ENCODE results near the gene NCL. TPM values are rescaled to one million over a fixed set of nuclear protein-coding genes. Genes with fewer than 3 reads are reported as not detected.
"Not testable (repeated sequence)": the region's sequence is repeated elsewhere in the genome, so short reads cannot be mapped to it uniquely, and the experiment has no call there.

The NCL gene
- total RNA-seq, 1 donor from 2014 or later: 1,513 TPM

GRCh38 chr2:231461516-231461971 is 2.7 kb downstream of the NCL start:
- H3K36me3 Mint-ChIP-seq (ENCODE audit: low read depth): peaks cover 74% of the 10 kb centered on the region
- intact Hi-C loops (cut with micrococcal nuclease): loop anchor here (5.0 to 10.0 kb wide), 2 partner anchors 323 to 404 kb away; partner anchors contain the start of genes COPS7B, PDE6D and PSMD1
- DNase-seq: no peak
- peak overlapping the region; percentile 100 for H3K27ac Mint-ChIP-seq
- H3K4me3 Mint-ChIP-seq: peak overlapping the region; percentile 93
- no peaks in the 10 kb centered on the region for H3K27me3 Mint-ChIP-seq
- H3K9me3 Mint-ChIP-seq: no peaks in the 10 kb centered on the region
- peaks cover 44% of the 10 kb centered on the region for H3K4me1 Mint-ChIP-seq

DNA sequence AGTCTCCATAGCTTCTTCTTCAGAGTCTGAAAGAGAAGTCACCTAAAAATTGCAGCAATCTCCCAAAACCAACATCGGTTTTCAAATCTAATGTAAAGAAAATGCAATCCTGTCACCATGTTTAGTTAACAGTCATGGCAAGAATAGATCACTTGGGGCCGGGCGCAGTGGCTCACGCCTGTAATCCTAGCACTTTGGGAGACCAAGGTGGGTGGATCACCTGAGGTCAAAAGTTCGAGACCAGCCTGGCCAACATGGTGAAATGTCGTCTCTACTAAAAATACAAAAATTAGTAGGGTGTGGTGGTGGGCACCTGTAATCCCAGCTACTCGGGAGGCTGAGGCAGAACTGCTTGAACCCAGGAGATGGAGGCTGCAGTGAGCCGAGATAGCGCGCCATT is 3.4 kb downstream of the NCL start:
- not testable (repeated sequence) for DNase-seq, H3K9me3 Mint-ChIP-seq, H3K27me3 Mint-ChIP-seq
- Mint-ChIP-seq H3K4me1 (peaks cover 45% of the 10 kb centered on the region), H3K36me3 (ENCODE audit: low read depth) (peaks cover 81% of the 10 kb centered on the region), H3K4me3 (peak overlapping the region; percentile 59), H3K27ac (peak overlapping the region; percentile 60)
- intact Hi-C loops (cut with micrococcal nuclease): loop anchor here (5.0 to 10.0 kb wide), 2 partner anchors 324 to 404 kb away; partner anchors contain the start of genes COPS7B, PDE6D and PSMD1

GRCh38 chr2:231460073-231460835 is 4.0 kb downstream of the NCL start:
- intact Hi-C loops (cut with micrococcal nuclease): loop anchor here (5.0 to 10.0 kb wide), 2 partner anchors 325 to 403 kb away; partner anchors contain the start of genes COPS7B, PDE6D and PSMD1
- DNase-seq: no peak
- Mint-ChIP-seq H3K4me3 (peak overlapping the region; percentile 59), H3K27me3 (no peaks in the 10 kb centered on the region), H3K9me3 (no peaks in the 10 kb centered on the region), H3K36me3 (ENCODE audit: low read depth) (peaks cover 87% of the 10 kb centered on the region), H3K27ac (peak overlapping the region; percentile 60), H3K4me1 (peaks cover 47% of the 10 kb centered on the region)

DNA sequence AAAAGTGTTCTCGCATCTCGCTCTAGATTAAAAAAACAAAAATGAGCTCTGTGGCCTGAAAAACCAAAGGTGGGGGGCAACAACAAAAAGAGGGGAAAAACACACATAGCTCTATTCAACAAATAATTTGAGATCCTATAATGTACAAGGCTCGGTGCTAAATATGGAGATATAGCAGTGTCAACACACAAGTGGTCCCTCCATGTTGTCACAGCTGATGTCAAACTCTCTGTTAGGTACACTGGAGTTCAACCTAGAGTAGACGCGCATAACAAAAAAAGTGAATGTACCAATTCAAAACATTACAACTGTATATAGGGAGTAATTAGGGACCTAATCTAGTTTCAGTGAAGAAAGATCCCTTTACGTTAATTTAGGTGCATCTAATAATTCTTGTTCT is 5.9 kb downstream of the NCL start:
- DNase-seq: no peak
- Mint-ChIP-seq H3K36me3 (ENCODE audit: low read depth) (peaks cover 97% of the 10 kb centered on the region), H3K27me3 (no peaks in the 10 kb centered on the region), H3K9me3 (no peaks in the 10 kb centered on the region), H3K4me3 (peak overlapping the region; percentile 39), H3K4me1 (peaks cover 50% of the 10 kb centered on the region), H3K27ac (no peak overlapping the region)
- intact Hi-C loops (cut with micrococcal nuclease): no loop called here

GRCh38 chr2:231457101-231457500 is 7.2 kb downstream of the NCL start:
- H3K27me3 Mint-ChIP-seq: no peaks in the 10 kb centered on the region
- no peak overlapping the region for H3K4me3 Mint-ChIP-seq
- DNase-seq: no peak
- peaks cover 45% of the 10 kb centered on the region for H3K4me1 Mint-ChIP-seq
- peaks cover 95% of the 10 kb centered on the region for H3K36me3 Mint-ChIP-seq (ENCODE audit: low read depth)
- no peaks in the 10 kb centered on the region for H3K9me3 Mint-ChIP-seq
- intact Hi-C loops (cut with micrococcal nuclease): no loop called here
- no peak overlapping the region for H3K27ac Mint-ChIP-seq

DNA sequence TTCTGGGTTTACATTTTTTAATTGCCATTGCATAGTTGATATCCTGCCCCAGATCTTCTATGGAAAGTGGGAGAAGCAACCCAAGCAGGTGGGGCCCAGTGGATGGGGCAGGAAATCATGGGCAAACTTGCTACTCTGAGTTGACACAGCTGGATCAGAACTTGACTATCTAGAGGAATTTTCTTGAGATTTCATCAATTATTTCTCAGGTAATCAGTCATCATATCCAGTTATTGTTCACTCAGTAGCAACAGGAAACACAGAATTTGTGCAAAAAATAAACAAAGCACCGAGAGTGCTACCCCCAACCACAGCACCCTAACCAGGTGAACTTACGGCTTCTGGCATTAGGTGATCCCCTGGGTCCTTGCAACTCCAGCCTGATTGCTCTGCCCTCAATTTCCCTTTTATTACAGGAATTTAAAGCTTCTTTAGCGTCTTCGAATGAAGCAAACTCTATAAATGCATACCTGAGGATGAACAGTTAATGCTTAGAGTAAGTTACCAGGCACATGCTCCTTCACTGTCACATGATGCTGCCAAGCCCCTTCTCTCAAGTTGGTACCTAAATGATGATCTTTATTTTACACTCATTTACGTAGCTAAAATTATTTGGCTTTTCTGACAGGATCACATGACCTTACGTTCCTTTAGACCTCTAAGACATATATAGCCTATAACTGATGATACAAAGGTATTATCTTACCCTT is 7.8 kb downstream of the NCL start:
- Mint-ChIP-seq H3K36me3 (ENCODE audit: low read depth) (peaks cover 94% of the 10 kb centered on the region), H3K4me1 (peaks cover 38% of the 10 kb centered on the region)
- DNase-seq: no peak

GRCh38 chr2:231455890-231456289 is 8.4 kb downstream of the NCL start:
- Mint-ChIP-seq H3K4me3 (no peak overlapping the region), H3K27me3 (no peaks in the 10 kb centered on the region), H3K4me1 (peaks cover 36% of the 10 kb centered on the region), H3K27ac (peak overlapping the region; percentile 39), H3K9me3 (no peaks in the 10 kb centered on the region), H3K36me3 (ENCODE audit: low read depth) (peaks cover 92% of the 10 kb centered on the region)
- intact Hi-C loops (cut with micrococcal nuclease): no loop called here
- DNase-seq: no peak

More for the DNA sequence above, 7.8 kb downstream of the NCL start:
- no peaks in the 10 kb centered on the region for H3K27me3 Mint-ChIP-seq
- no peak overlapping the region for H3K27ac Mint-ChIP-seq
- H3K4me3 Mint-ChIP-seq: no peak overlapping the region
- no peaks in the 10 kb centered on the region for H3K9me3 Mint-ChIP-seq
- intact Hi-C loops (cut with micrococcal nuclease): no loop called here

- Mint-ChIP-seq H3K4me1 (peaks cover 29% of the 10 kb centered on the region), H3K27me3 (no peaks in the 10 kb centered on the region), H3K36me3 (ENCODE audit: low read depth) (peaks cover 85% of the 10 kb centered on the region), H3K9me3 (no peaks in the 10 kb centered on the region), H3K4me3 (no peak overlapping the region), H3K27ac (peak overlapping the region; percentile 39)
- intact Hi-C loops (cut with micrococcal nuclease): no loop called here
- DNase-seq: no peak
Observed at GRCh38 chr2:231455222-231455621, 9.1 kb downstream of the NCL start.

DNA sequence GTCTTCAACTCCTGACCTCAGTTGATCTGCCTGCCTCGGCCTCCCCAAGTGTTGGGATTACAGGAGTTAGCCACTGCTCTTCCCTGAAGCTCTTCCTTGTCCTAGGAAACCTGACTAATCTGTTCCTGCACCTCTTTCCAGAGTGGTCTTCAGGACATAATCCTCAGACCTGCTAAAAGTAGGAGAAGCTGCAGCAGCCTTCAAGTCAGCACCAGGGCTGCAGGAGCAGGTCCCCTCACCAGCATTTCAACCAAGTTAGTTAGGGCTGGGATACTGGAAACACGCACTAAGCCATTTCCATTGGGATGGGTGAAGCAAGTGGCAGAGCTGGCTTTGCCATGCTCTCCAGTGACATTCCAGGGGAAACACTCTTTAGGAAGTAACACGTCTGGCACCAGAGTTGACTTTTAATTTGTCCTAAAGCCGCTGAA is 9.9 kb downstream of the NCL start:
- intact Hi-C loops (cut with micrococcal nuclease): no loop called here

DNA sequence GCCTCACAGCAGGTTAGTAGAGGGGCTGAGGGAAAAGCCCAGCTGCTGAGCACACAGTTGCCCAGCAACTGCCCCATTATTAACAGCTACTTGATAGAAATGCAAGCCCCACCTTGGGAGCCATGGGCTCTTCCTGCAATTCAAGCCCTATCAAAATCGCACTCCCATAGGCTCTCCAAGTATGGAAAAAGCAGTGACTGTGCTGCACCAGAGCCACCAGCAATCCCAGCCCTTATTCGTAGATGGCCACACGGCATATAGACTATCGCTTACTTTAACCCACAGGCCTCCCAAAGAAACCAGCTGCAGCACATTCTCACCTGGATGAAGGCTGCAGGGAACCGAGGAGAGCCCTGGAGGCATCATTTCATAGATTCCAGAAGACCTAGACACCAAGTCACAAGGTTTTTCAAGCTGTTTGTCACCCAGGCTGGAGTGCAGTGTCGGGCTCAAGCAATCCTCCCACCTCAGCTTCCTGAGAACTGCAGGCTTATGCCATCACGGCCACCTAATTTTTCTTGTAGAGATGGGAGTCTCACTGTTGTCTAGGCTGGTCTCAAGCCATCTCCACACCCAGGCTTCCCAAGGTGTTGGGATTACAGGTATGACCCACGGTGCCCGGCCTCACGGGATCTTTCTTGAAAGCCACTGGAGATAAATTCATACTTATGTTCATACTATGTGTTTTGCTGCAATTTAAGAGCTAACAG is 11.3 kb downstream of the NCL start:
- intact Hi-C loops (cut with micrococcal nuclease): loop anchor here (1.0 to 2.0 kb wide), 3 partner anchors 10 to 348 kb away; no protein-coding TSS in a partner anchor
- no peaks in the 10 kb centered on the region for H3K9me3 Mint-ChIP-seq
- H3K27me3 Mint-ChIP-seq: no peaks in the 10 kb centered on the region
- H3K36me3 Mint-ChIP-seq (ENCODE audit: low read depth): peaks cover 63% of the 10 kb centered on the region
- no peak for DNase-seq
- H3K4me3 Mint-ChIP-seq: no peak overlapping the region
- H3K4me1 Mint-ChIP-seq: peaks cover 17% of the 10 kb centered on the region
- H3K27ac Mint-ChIP-seq: peak overlapping the region; percentile 60

More for the DNA sequence above, 9.9 kb downstream of the NCL start:
- no peaks in the 10 kb centered on the region for H3K27me3 Mint-ChIP-seq
- H3K9me3 Mint-ChIP-seq: no peaks in the 10 kb centered on the region
- H3K27ac Mint-ChIP-seq: peak overlapping the region; percentile 67
- H3K4me1 Mint-ChIP-seq: peaks cover 26% of the 10 kb centered on the region
- no peak for DNase-seq
- H3K36me3 Mint-ChIP-seq (ENCODE audit: low read depth): peaks cover 77% of the 10 kb centered on the region
- no peak overlapping the region for H3K4me3 Mint-ChIP-seq

GRCh38 chr2:231450548-231450989 is 13.7 kb downstream of the NCL start:
- Mint-ChIP-seq H3K27me3 (no peaks in the 10 kb centered on the region), H3K9me3 (no peaks in the 10 kb centered on the region), H3K36me3 (ENCODE audit: low read depth) (peaks cover 40% of the 10 kb centered on the region), H3K4me3 (no peak overlapping the region), H3K4me1 (peaks cover 12% of the 10 kb centered on the region), H3K27ac (no peak overlapping the region)
- intact Hi-C loops (cut with micrococcal nuclease): no loop called here
- DNase-seq: no peak

GRCh38 chr2:231449503-231450054 is 14.7 kb downstream of the NCL start:
- H3K36me3 Mint-ChIP-seq (ENCODE audit: low read depth): peaks cover 30% of the 10 kb centered on the region
- H3K9me3 Mint-ChIP-seq: no peaks in the 10 kb centered on the region
- DNase-seq: no peak
- H3K4me1 Mint-ChIP-seq: peaks cover 7% of the 10 kb centered on the region
- intact Hi-C loops (cut with micrococcal nuclease): no loop called here
- H3K4me3 Mint-ChIP-seq: no peak overlapping the region
- no peak overlapping the region for H3K27ac Mint-ChIP-seq
- H3K27me3 Mint-ChIP-seq: no peaks in the 10 kb centered on the region

DNA sequence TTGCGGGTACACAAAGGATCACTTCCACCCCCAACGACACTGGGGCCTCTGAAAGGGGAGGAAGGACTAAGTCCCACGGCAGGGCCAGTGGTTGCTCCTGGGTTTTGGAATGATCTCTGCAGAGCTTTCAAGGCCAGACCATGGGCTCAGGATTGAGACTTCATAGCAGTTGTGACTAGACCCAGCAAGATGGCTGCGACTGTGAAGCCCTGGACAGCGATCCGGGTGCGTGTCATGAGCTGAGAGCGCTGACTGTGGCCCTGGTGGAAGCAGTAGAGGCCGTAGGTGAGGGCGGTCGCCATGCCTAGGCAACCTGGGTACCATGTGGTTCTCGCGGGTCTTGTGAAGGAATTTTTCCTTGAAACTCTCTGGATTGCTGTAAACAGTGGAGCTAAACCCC is 27.3 kb downstream of the NCL start:
- H3K27me3 Mint-ChIP-seq: peaks cover 1% of the 10 kb centered on the region
- peaks cover 5% of the 10 kb centered on the region for H3K4me1 Mint-ChIP-seq
- peaks cover 1% of the 10 kb centered on the region for H3K36me3 Mint-ChIP-seq (ENCODE audit: low read depth)
- intact Hi-C loops (cut with micrococcal nuclease): no loop called here
- H3K9me3 Mint-ChIP-seq: peaks cover 9% of the 10 kb centered on the region
- DNase-seq: no peak
- no peak overlapping the region for H3K4me3 Mint-ChIP-seq
- H3K27ac Mint-ChIP-seq: no peak overlapping the region

Measured in activated CD4-positive, alpha-beta T cell treated with anti-CD3 and anti-CD28 coated beads, Interleukin-2, amount 10 ng/mL, durations not matched to agents 24 days and 14 days (primary cell).